H1 (cell line): ENCODE results near the gene PPP1R9A. TPM values are rescaled to one million over a fixed set of nuclear protein-coding genes. Genes with fewer than 3 reads are reported as not detected.

Experiments
- CTCF ChIA-PET: fragments of 300-600 bp; sonication (Branson Sonifier 250); formaldehyde crosslinking; loops from one replicate; lab custom pipeline; 2021; ENCODE audit not compliant: partially characterized antibody; lab: Charles Lee
- POLR2A ChIA-PET: fragments of 300-600 bp; sonication (Branson Sonifier 250); formaldehyde crosslinking; loops from one replicate; lab custom pipeline; 2021; ENCODE audit warnings: inconsistent platforms; ENCODE audit not compliant: partially characterized antibody; lab: Charles Lee
- DNase-seq, 2 experiments: peaks; one replicate each; pipeline versions ENCODE4 v3.0.0 to v3.0.0-alpha.2; 2010 to 2022; ENCODE audit warnings: low spot score in 2 of 2, low read depth in 1 of 2, mixed read lengths in 1 of 2
- FAIRE-seq: peaks from 2 replicates; lab custom pipeline; 2011; peaks lifted over from hg19 to GRCh38; lab: Jason Lieb, UNC
- H2AFZ ChIP-seq: 2 replicates; pipeline ENCODE4 v1.8.1; 2012; ENCODE audit warnings: low read length, inconsistent platforms
- H2AK5ac ChIP-seq: 2 replicates; pipeline ENCODE4 v1.6.1; 2013; ENCODE audit warnings: low read depth, low read length
- H2BK120ac ChIP-seq: replicated peaks from 2 replicates; pipeline ENCODE3; 2013; ENCODE audit warnings: low read depth, low read length, inconsistent platforms
- H2BK12ac ChIP-seq: 2 replicates; pipeline ENCODE4 v1.6.1; 2013; ENCODE audit warnings: low read depth, low read length
- H2BK15ac ChIP-seq: 2 replicates; pipeline ENCODE4 v1.6.1; 2013; ENCODE audit warnings: low read length
- H2BK20ac ChIP-seq: 2 replicates; pipeline ENCODE4 v1.6.1; 2013; ENCODE audit warnings: low read length
- H2BK5ac ChIP-seq: 2 replicates; pipeline ENCODE4 v1.6.1; 2013; ENCODE audit warnings: low read depth, low read length
- H3K14ac ChIP-seq: 2 replicates; pipeline ENCODE4 v1.6.1; 2013; ENCODE audit warnings: inconsistent platforms; ENCODE audit not compliant: insufficient read length
- H3K18ac ChIP-seq: 2 replicates; pipeline ENCODE4 v1.6.1; 2013; ENCODE audit warnings: low read length; ENCODE audit errors: extremely low read depth
- H3K23ac ChIP-seq: 2 replicates; pipeline ENCODE4 v1.6.1; 2013; ENCODE audit warnings: inconsistent platforms; ENCODE audit not compliant: insufficient read length
- H3K23me2 ChIP-seq: 2 replicates; pipeline ENCODE4 v1.6.1; 2013; ENCODE audit warnings: low read depth, low read length
- H3K27ac ChIP-seq: 2 replicates; pipeline ENCODE4 v1.6.1; 2011; ENCODE audit warnings: low read depth, low read length, inconsistent platforms
- H3K27me3 ChIP-seq, 4 experiments: replicated peaks in 1 of 4; 1 replicate in 1 of 4; 2 replicates in 3 of 4; pipeline versions ENCODE4 v1.6.1 to v1.8.1; 2011 to 2013; ENCODE audit warnings: low read length in 3 of 4, mild to moderate bottlenecking in 3 of 4, inconsistent platforms in 2 of 4, mixed read lengths in 2 of 4, moderate library complexity in 1 of 4; ENCODE audit not compliant: control insufficient read depth in 3 of 4, insufficient read depth in 3 of 4; ENCODE audit errors: extremely low read depth in 1 of 4
- H3K36me3 ChIP-seq, 4 experiments: 2 replicates each; pipeline versions ENCODE4 v1.6.1 to v1.8.1; 2011 to 2013; ENCODE audit warnings: mild to moderate bottlenecking in 4 of 4, low read length in 3 of 4, moderate library complexity in 2 of 4, control low read depth in 1 of 4, inconsistent platforms in 1 of 4; ENCODE audit not compliant: insufficient read depth in 4 of 4, control insufficient read depth in 2 of 4
- H3K4ac ChIP-seq: replicated peaks from 2 replicates; pipeline ENCODE3; 2013; ENCODE audit warnings: low read length, low read depth, mixed read lengths, inconsistent platforms; ENCODE audit not compliant: insufficient read length
- H3K4me1 ChIP-seq, 4 experiments: replicated peaks in 1 of 4; 1 replicate in 1 of 4; 2 replicates in 3 of 4; pipeline versions ENCODE4 v1.6.1 to v1.8.1; 2011 to 2013; ENCODE audit warnings: low read length in 3 of 4, inconsistent platforms in 2 of 4, mixed read lengths in 1 of 4; ENCODE audit not compliant: insufficient read depth in 4 of 4, control insufficient read depth in 3 of 4
- H3K4me2 ChIP-seq, 2 experiments: 2 replicates each; pipeline versions ENCODE4 v1.6.1 to v1.8.1; 2011 to 2013; ENCODE audit warnings: low read depth in 2 of 2, low read length in 2 of 2, control low read depth in 1 of 2, inconsistent platforms in 1 of 2, mild to moderate bottlenecking in 1 of 2; ENCODE audit not compliant: insufficient read depth in 1 of 2
- H3K4me3 ChIP-seq, 4 experiments: fragments of 200-600, 300-600 bp in 1 of 4; sonication (generic), shearing (Covaris generic), sonication (Bioruptor Twin) in 1 of 4; 2 replicates each; pipeline versions ENCODE4 v1.5.1 to v1.8.1; 2011 to 2016; ENCODE audit warnings: low read length in 4 of 4, low read depth in 3 of 4, control low read depth in 2 of 4, inconsistent platforms in 2 of 4, mild to moderate bottlenecking in 2 of 4, mixed read lengths in 1 of 4, moderate library complexity in 1 of 4; ENCODE audit not compliant: insufficient read depth in 2 of 4; ENCODE audit errors: extremely low read depth in 1 of 4
- H3K56ac ChIP-seq: replicated peaks from 2 replicates; pipeline ENCODE3; 2013; ENCODE audit warnings: low read depth, mild to moderate bottlenecking, mixed read lengths, low read length, inconsistent platforms; ENCODE audit not compliant: insufficient read length
- H3K79me1 ChIP-seq: 2 replicates; pipeline ENCODE4 v1.6.1; 2013; ENCODE audit warnings: low read depth, low read length, control low read depth
- H3K79me2 ChIP-seq, 2 experiments: 2 replicates each; pipeline versions ENCODE4 v1.6.1 to v1.8.1; 2012 to 2013; ENCODE audit warnings: low read length in 2 of 2, mild to moderate bottlenecking in 2 of 2, inconsistent platforms in 1 of 2; ENCODE audit not compliant: insufficient read depth in 2 of 2, control insufficient read depth in 1 of 2
- H3K9ac ChIP-seq, 4 experiments: replicated peaks in 1 of 4; 1 replicate in 1 of 4; 2 replicates in 3 of 4; pipeline versions ENCODE4 v1.6.1 to v1.8.1; 2011 to 2013; ENCODE audit warnings: low read depth in 3 of 4, low read length in 3 of 4, control low read depth in 2 of 4, mild to moderate bottlenecking in 2 of 4, moderate library complexity in 2 of 4, inconsistent platforms in 1 of 4; ENCODE audit errors: extremely low read depth in 1 of 4
- H3K9me3 ChIP-seq, 2 experiments: 2 replicates each; pipeline versions ENCODE4 v1.6.1 to v1.8.1; 2012 to 2013; ENCODE audit warnings: mild to moderate bottlenecking in 2 of 2, moderate library complexity in 2 of 2, control low read depth in 1 of 2, inconsistent platforms in 1 of 2, low read depth in 1 of 2, low read length in 1 of 2, mixed read lengths in 1 of 2; ENCODE audit not compliant: insufficient read depth in 2 of 2
- H4K20me1 ChIP-seq, 2 experiments: replicated peaks in 1 of 2; 2 replicates each; pipeline versions ENCODE3 to v1.8.1; 2011 to 2013; ENCODE audit warnings: inconsistent platforms in 2 of 2, low read length in 2 of 2, mild to moderate bottlenecking in 1 of 2; ENCODE audit not compliant: insufficient read depth in 2 of 2, control insufficient read depth in 1 of 2
- H4K5ac ChIP-seq: 2 replicates; pipeline ENCODE4 v1.6.1; 2013; ENCODE audit warnings: low read length, low read depth, mixed read lengths, inconsistent platforms; ENCODE audit not compliant: insufficient read length
- H4K8ac ChIP-seq: 2 replicates; pipeline ENCODE4 v1.8.0; 2013; ENCODE audit warnings: mild to moderate bottlenecking, moderate library complexity, low read length, inconsistent platforms; ENCODE audit not compliant: insufficient read depth; ENCODE audit errors: extremely low read depth
- H4K91ac ChIP-seq: replicated peaks from 2 replicates; pipeline ENCODE3; 2013; ENCODE audit warnings: low read length, mixed read lengths, inconsistent platforms; ENCODE audit not compliant: insufficient read length
- ASH2L ChIP-seq: fragments of 200-600, 300-600 bp; sonication (generic); IDR thresholded peaks from one replicate; pipeline ENCODE4 v1.7.1; 2017; ENCODE audit warnings: low read length
- BCL11A ChIP-seq, 2 experiments: IDR thresholded peaks; one replicate each; pipeline ENCODE4 v1.6.1; 2011; ENCODE audit warnings: low read depth in 2 of 2, low read length in 2 of 2, mild to moderate bottlenecking in 2 of 2
- CREB1 ChIP-seq: IDR thresholded peaks from 2 replicates; pipeline ENCODE4 v1.6.1; 2012; ENCODE audit warnings: inconsistent platforms
- KDM5A ChIP-seq: fragments of 200-600 bp; IDR thresholded peaks from 2 replicates; pipeline ENCODE4 v1.7.1; 2012; ENCODE audit warnings: mild to moderate bottlenecking, low read length, inconsistent platforms, mixed read lengths
- POU5F1 ChIP-seq: IDR thresholded peaks from 2 replicates; pipeline ENCODE4 v1.6.1; 2011; ENCODE audit warnings: low read depth, mild to moderate bottlenecking, low read length, moderate library complexity
- SAP30 ChIP-seq: fragments of 300-600 bp; sonication (generic); IDR thresholded peaks from 2 replicates; pipeline ENCODE4 v1.7.1; 2012; ENCODE audit warnings: low read length, moderate library complexity, mild to moderate bottlenecking, inconsistent platforms; ENCODE audit not compliant: insufficient read depth, insufficient replicate concordance
- ZNF274 ChIP-seq: IDR thresholded peaks from 2 replicates; pipeline ENCODE4 v1.7.0; 2012; ENCODE audit warnings: low read length, borderline replicate concordance; ENCODE audit errors: extremely low read depth
- WGBS, 2 experiments: shearing (Covaris generic) in 1 of 2; methylation state at CpG; one replicate each; pipeline versions ENCODE4 v1.1.6 to v1.1.7; 2013 to 2015; ENCODE audit warnings: low lambda C conversion rate in 2 of 2, mixed read lengths in 2 of 2, inconsistent platforms in 1 of 2, low coverage in 1 of 2, missing lambda C conversion rate in 1 of 2; ENCODE audit not compliant: insufficient replicate concordance in 2 of 2, insufficient coverage in 1 of 2, insufficient read length in 1 of 2; ENCODE audit errors: extremely low coverage in 1 of 2, missing lambda C conversion rate in 1 of 2; 5-methylcytosine and 5-hydroxymethylcytosine counted together
- polyA plus RNA-seq, 7 experiments: library from polyadenylated mRNA; depleted of rRNA in 3 of 7; stranded (reverse) in 5 of 7; unstranded in 2 of 7; fragments of >200 nt in 5 of 7; fragments of 200-250 nt in 2 of 7; gene quantifications; 1 replicate in 5 of 7; 2 replicates in 1 of 7; 4 replicates in 1 of 7; pipeline versions ENCODE4 v1.2.1 to v1.2.3, GENCODE V29; 2011 to 2013; ENCODE audit warnings: missing spikeins in 2 of 7, mixed read lengths in 2 of 7
- total RNA-seq: library from RNA; stranded (reverse); fragmentation: NEBNext Ultra II Directional; extraction: Animal tissue kit (Norgen Biotek cat#: 25700); gene quantifications from 2 replicates; pipeline ENCODE4 v1.2.1, GENCODE V29; 2021

The PPP1R9A gene
- total and polyA plus RNA-seq, 2 of the 8 experiments (the other 6 are each of a cell fraction or from before 2014, with no cell fraction given): 3.0 to 20.3 TPM

- ChIA-PET CTCF (no interaction called here), POLR2A (no interaction called here)
- Histone ChIP-seq H3K56ac (no peak overlapping the region), H3K9me3 (no peaks in the 10 kb centered on the region), H3K4me3 (no peak overlapping the region), H3K4me2 (no peak overlapping the region), H3K27me3 (no peaks in the 10 kb centered on the region), H4K91ac (no peak overlapping the region), H3K18ac (no peak overlapping the region), H4K8ac (no peak overlapping the region), H2BK20ac (no peak overlapping the region), H2BK12ac (no peak overlapping the region), H4K20me1 (no peaks in the 10 kb centered on the region), H3K79me2 (no peaks in the 10 kb centered on the region), H3K23me2 (no peaks in the 10 kb centered on the region), H3K36me3 (no peaks in the 10 kb centered on the region), H3K4ac (no peak overlapping the region), H3K27ac (no peak overlapping the region), H3K9ac (no peak overlapping the region), H2AK5ac (no peak overlapping the region), H3K14ac (no peak overlapping the region), H4K5ac (no peak overlapping the region), H3K23ac (no peak overlapping the region), H3K4me1 (peaks cover 0 to 3% (median 0%) of the 10 kb centered on the region in 4 experiments; a peak in 2 of 7 replicates), H2BK120ac (no peak overlapping the region), H2BK15ac (no peak overlapping the region), H2AFZ (no peak overlapping the region), H3K79me1 (no peaks in the 10 kb centered on the region), H2BK5ac (no peak overlapping the region)
- TF ChIP-seq CREB1: no peak
- TF ChIP-seq KDM5A: no peak
- no peak for TF ChIP-seq POU5F1
- no peak for TF ChIP-seq ZNF274
- TF ChIP-seq BCL11A (IDR thresholded peaks at IDR 0.05; ENCODE audit: low read depth in 2 of 2, low read length in 2 of 2): no peak
- TF ChIP-seq ASH2L: no peak
- no peak for TF ChIP-seq SAP30
- DNase-seq: no peak
- no peak for FAIRE-seq
- WGBS, 2 experiments: 85% methylated on average over 1 of the region's 1 CpG; no CpG with 5 or more reads in 1 of the 2 experiments
These were observed 333.5 kb downstream of the PPP1R9A start for GRCh38 chr7:95240921-95241320.
